HuH-7 (cell line): ENCODE results near the gene OPA1.
A peak's percentile ranks its signal among the peaks of the same experiment; 100 is the strongest.
"Not testable (repeated sequence)": the region's sequence is repeated elsewhere in the genome, so short reads cannot be mapped to it uniquely, and the experiment has no call there.

ENCODE experiments used
- DNase-seq: peaks from one replicate; pipeline ENCODE4 v3.0.0; 2011; ENCODE audit warnings: low spot score

The OPA1 gene

DNA sequence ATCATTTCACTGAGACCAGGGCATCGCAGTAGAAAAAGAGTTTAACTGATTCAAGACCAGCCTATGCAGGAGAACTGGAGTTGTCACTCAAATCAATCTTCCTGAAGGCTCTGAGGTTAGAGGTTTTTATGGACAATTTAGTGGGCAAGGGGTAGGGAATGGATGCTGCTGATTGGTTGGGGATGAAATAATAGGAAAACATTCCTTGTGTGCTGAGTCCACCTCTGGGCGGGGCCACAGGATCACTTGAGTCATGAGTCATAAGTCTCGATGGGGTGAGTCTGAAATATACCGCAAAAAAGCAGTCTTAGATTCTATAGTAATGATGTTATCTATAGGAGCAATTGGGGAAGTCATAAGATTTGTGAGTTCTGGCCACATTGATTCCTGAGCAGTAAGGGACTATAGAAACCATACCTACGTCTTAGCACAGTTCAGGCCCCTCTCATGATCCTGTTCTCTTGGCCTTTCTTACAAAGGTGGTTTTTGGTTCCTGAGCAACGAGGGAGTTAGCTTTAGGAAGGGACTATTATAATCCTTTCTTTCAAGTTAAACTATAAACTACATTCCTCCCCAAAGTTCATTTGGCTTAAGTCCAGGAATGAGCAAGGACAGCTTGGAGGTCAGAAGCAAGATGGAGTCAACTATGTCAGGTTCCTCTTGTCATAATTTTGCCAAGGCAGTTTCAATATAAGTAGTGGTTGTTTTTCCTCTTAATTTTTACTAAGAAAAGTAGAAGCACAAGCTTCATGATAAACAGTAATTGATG, 2.7 kb upstream of the OPA1 start:
- no peak for DNase-seq

- DNase-seq: peak; percentile 23
Observed at GRCh38 chr3:193593668-193594030, 641 bp downstream of the OPA1 start.

- DNase-seq: no peak
Observed at GRCh38 chr3:193594946-193595689, 2.1 kb downstream of the OPA1 start.

DNA sequence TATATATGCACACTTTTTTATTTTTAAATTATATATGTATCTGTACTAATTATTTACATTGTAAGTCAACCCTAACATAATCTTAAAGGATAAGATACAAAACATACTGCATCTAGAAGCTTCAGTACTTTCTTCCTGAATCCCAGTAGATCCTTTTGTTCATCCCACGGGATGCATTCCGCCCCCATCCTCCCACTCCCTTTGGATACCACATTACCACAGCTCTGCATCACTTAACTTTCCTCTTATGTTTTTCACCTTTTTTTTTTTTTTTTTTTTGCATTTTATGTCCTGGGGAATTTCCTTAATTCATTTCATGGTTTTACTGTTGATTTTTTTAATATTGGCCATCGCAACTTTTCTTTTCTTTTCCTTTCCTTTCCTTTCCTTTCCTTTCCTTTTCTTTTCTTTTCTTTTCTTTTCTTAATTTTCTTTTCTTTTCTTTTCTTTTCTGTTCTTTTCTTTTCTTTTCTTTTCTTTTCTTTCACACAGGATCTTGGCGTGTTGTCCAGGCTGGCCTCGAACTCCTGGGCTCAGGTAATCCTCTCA, 3.0 kb downstream of the OPA1 start:
- no peak for DNase-seq

DNA sequence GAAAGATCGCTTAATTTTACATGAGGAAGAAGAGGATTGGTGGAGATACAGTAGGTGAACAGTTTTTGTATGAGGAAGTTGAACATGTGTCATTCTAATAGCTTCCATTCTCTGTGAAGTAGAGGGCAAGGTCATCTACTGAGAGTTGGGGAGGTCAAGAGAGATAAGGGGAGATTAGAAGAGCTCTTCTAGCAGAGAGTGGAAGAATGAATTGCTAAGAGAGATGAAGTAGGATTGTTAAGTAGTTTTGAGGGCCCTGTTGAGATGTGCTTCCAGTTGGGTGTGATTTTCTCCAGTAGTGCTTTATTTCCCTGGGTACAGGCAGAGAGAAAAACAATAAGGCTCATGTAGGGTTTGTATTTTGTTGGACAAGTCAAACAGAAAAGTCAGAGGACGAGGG, 5.2 kb downstream of the OPA1 start:
- DNase-seq: no peak

DNA sequence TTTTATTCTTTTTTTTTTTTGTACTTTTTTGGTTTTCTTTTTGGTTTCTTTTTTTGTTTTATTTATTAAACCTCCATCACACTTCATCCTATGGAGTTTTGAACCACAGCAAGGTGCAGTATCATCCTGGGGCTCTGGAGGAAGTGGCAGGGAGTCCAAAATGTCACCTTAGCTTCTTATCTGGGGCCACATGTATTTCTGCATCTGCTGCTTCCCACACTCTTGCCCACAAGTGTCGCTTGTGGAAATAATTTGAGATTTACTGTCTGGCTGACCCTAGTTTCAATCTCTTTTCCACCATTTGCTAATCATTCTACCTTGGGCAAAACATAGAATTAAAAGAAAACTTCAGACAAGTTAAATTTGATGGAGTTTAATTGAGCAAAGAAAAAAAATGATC, 6.4 kb downstream of the OPA1 start:
- no peak for DNase-seq

- DNase-seq: peak; percentile 39
Observed at GRCh38 chr3:193605876-193606275, 12.9 kb downstream of the OPA1 start.

DNA sequence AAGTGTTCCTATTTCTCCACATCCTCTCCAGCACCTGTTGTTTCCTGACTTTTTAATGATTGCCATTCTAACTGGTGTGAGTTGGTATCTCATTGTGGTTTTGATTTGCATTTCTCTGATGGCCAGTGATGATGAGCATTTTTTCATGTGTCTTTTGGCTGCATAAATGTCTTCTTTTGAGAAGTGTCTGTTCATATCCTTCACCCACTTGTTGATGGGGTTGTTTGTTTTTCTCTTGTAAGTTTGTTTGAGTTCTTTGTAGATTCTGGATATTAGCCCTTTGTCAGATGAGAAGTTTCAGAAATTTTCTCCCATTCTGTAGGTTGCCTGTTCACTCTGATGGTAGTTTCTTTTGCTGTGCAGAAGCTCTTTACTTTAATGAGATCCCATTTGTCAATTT, 13.9 kb downstream of the OPA1 start:
- DNase-seq: not testable (repeated sequence)

DNA sequence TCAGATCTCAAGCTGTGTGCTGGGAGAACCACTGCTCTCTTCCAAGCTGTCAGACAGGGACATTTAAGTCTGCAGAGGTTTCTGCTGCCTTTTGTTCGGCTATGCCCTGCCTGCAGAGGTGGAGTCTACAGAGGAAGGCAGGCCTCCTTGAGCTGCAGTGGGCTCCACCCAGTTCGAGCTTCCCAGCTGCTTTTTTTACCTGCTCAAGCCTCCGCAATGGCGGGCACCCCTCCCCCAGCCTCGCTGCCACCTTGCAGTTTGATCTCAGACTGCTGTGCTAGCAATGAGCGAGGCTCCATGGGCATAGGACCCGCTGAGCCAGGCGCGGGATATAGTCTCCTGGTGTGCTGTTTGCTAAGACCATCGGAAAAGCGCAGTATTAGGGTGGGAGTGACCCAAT, 17.5 kb downstream of the OPA1 start:
- not testable (repeated sequence) for DNase-seq

GRCh38 chr3:193614430-193614829, 21.4 kb downstream of the OPA1 start:
- DNase-seq: no peak

GRCh38 chr3:193617628-193618027, 24.6 kb downstream of the OPA1 start:
- DNase-seq: no peak

DNA sequence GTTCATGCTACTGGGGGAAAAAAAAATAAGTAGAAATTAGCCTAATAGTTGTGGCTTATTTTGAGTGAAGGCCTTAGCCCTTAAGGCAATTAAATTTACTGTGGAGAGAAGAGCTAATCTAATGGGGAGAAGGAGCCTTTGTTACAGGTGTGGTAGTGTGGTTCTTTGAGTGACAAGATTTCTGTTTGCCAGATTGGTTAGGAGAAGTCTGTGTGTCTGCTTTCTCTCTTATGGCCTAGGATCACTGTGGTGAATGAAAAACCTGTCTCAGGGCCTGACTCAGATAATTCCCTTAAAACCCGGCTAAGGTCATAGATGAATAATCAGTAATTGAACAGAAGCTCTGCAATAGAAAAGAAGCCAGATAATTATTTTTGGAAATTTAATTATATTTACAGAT, 27.0 kb downstream of the OPA1 start:
- DNase-seq: no peak

- no peak for DNase-seq
Observed at GRCh38 chr3:193620650-193621049, 27.6 kb downstream of the OPA1 start.

- no peak for DNase-seq
Observed at GRCh38 chr3:193621127-193621526, 28.1 kb downstream of the OPA1 start.

DNA sequence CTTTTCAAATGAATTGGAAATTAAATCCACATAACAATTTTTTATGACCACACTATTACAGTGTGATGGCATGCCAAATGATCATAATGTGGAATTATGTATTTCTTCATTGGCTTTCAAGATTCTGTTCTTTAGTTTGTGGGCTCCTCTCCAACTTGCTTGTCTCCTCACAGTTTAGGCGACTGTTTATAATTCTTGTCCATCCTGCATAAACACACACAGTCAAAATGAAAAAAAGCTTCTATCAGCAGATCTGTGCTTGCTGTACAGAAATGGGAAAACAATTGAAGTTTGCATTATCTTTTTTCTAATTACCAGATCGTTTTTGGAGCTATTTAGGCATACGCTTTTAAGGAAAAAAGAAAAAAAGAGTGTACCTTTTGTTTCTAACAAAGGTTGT, 37.0 kb downstream of the OPA1 start:
- no peak for DNase-seq

- DNase-seq: no peak
Observed at GRCh38 chr3:193637831-193638230, 44.8 kb downstream of the OPA1 start.

- no peak for DNase-seq
Observed at GRCh38 chr3:193638833-193639232, 45.8 kb downstream of the OPA1 start.

GRCh38 chr3:193640165-193640715, 47.2 kb downstream of the OPA1 start:
- no peak for DNase-seq

GRCh38 chr3:193640728-193641439, 47.9 kb downstream of the OPA1 start:
- no peak for DNase-seq

DNA sequence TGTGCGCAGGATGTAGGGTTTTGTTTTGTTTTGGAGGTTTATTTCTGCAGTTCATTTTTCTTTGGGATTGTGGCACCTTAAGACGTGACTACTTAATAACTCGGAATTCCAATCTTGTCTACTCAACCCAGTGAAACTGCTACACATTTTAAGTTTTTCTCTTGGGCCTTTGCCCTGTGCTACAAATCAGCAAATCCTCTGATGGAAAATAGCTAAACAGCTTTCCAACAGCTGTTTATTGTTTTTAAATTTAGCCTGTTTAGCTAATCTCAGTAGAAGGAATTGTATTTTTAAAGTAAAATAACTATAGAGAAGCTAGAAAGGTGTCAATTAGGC, 48.4 kb downstream of the OPA1 start:
- no peak for DNase-seq

- no peak for DNase-seq
Observed at GRCh38 chr3:193645806-193646205, 52.8 kb downstream of the OPA1 start.

GRCh38 chr3:193648542-193649076, 55.6 kb downstream of the OPA1 start:
- no peak for DNase-seq
